SKM-1 (cell line): ENCODE data around the gene MRPL55.

Experiments
- DNase-seq: peaks from one replicate; lab custom pipeline; 2025; ENCODE audit not compliant: unreplicated experiment; lab: John Stamatoyannopoulos, UW

The MRPL55 gene

GRCh38 chr1:228109073-228109961, at the start of gene MRPL55:
MRPL55 (minus strand) TSS chr1:228109299; CDS start chr1:228108260, 1,039 bp downstream.
- peak; percentile 97 for DNase-seq

GRCh38 chr1:228158151-228159007, 49.3 kb upstream of the MRPL55 start:
- DNase-seq: no peak

GRCh38 chr1:228157729-228158126, 48.6 kb upstream of the MRPL55 start:
- DNase-seq: no peak

GRCh38 chr1:228156941-228157728, 48.0 kb upstream of the MRPL55 start:
- no peak for DNase-seq

GRCh38 chr1:228156515-228156881, 47.4 kb upstream of the MRPL55 start:
- no peak for DNase-seq

GRCh38 chr1:228155596-228156514, 46.8 kb upstream of the MRPL55 start:
- DNase-seq: no peak

- DNase-seq: no peak
These were observed 45.8 kb upstream of the MRPL55 start for GRCh38 chr1:228154670-228155571.

- no peak for DNase-seq
These were observed 45.0 kb upstream of the MRPL55 start for GRCh38 chr1:228154021-228154669.

- DNase-seq: no peak
These were observed 43.8 kb upstream of the MRPL55 start for GRCh38 chr1:228152918-228153258.

GRCh38 chr1:228152097-228152917, 43.2 kb upstream of the MRPL55 start:
- no peak for DNase-seq

GRCh38 chr1:228151180-228151925, 42.3 kb upstream of the MRPL55 start:
- no peak for DNase-seq

GRCh38 chr1:228150461-228151179, 41.5 kb upstream of the MRPL55 start:
- no peak for DNase-seq

- DNase-seq: no peak
These were observed 41.0 kb upstream of the MRPL55 start for GRCh38 chr1:228150120-228150460.

- DNase-seq: no peak
These were observed 40.5 kb upstream of the MRPL55 start, which contains the start of gene GJC2 for GRCh38 chr1:228149406-228150119. GJC2 (plus strand) TSS chr1:228149930; CDS start chr1:228157759, 7,829 bp downstream.

GRCh38 chr1:228148935-228149405, 39.9 kb upstream of the MRPL55 start:
- DNase-seq: no peak
